Measurements from ENCODE around the gene ALDH1A1. TPM values are rescaled to one million over a fixed set of nuclear protein-coding genes. Genes with fewer than 3 reads are reported as not detected.

Gene ALDH1A1
- polyA plus RNA-seq, 2 donors, result 22.9 to 37.8 TPM

DNA sequence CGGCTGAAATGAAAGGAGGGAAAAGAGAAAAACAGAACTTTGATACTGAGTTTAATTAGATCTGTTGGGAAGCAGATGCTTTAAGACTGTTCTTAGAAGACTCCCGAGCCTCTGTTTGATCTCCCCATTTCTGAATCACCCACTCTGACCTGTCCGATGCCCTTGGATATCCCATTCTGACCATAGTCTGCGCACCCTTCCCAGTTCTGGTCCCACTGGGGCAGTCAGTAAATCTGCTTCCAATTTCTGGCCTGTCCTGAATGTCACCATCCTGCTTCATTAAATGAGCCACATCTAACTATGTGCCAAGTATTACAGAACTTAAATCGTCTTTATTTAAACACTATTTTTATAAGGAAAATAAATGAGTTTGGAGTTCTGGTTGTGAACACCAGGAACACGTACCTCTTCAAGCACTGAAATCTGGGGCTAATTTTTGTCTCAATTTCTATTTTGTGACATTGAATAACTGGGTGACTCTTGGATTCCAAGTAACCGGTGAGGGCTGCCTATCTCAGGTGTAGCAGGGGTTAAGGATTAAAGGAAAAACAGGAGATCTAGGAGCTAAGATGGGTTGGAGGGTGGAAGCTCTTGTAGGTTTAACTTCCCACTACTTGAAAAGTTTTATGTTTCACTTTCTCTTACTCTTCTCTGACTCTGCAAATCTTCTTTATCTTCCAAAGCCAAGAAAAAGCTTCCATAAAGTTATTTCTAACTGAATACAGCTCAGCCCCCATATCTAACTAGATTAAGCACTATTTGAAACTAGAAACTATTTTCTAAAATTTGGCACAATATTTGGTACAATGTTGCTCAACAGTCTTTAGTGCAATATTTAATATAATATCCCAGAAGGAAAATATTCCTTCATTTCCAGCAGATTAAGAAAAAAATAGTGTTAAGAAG, 40.1 kb downstream of the ALDH1A1 start:
- no peaks in the 10 kb centered on the region for H3K9me3 ChIP-seq (ENCODE audit: control insufficient read depth in 2 of 2, insufficient read depth in 1 of 2, low read depth in 1 of 2, low read length in 1 of 2)
- H3K36me3 ChIP-seq (ENCODE audit: control insufficient read depth in 2 of 2, insufficient read depth in 2 of 2, low read length in 1 of 2), result no peaks in the 10 kb centered on the region
- H3K27ac ChIP-seq (ENCODE audit: low read depth in 2 of 2, low read length in 1 of 2), result no peak overlapping the region
- H3K4me1 ChIP-seq (ENCODE audit: control insufficient read depth in 2 of 2, insufficient read depth in 2 of 2, low read length in 1 of 2), result no peaks in the 10 kb centered on the region
- no peak overlapping the region for H3K4me3 ChIP-seq (ENCODE audit: low read depth in 1 of 2, low read length in 2 of 2)
- WGBS, 2 donors, result 86% methylated on average over 7 of the region's 7 CpGs
- H3K27me3 ChIP-seq (ENCODE audit: control insufficient read depth in 1 of 2, insufficient read depth in 2 of 2, low read length in 2 of 2), result no peaks in the 10 kb centered on the region

DNA sequence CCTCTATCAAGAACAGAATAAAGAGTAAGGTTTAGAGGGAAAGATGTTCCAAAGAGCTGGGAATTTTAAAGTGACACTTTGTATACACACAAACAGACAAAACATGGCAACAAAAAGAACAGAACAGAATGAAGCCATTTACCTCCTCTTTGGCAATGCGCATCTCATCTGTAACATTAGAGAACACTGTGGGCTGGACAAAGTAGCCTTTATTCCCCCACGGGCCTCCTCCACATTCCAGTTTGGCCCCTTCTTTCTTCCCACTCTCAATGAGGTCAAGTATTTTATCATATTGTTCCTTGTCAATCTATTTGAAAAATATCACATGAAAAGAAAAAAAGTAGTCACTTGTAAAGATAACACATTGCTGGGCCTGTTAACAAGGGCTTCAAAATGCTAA, 41.0 kb downstream of the ALDH1A1 start:
- Histone ChIP-seq H3K4me1 (ENCODE audit: control insufficient read depth in 2 of 2, insufficient read depth in 2 of 2, low read length in 1 of 2) (no peaks in the 10 kb centered on the region), H3K27ac (ENCODE audit: low read depth in 2 of 2, low read length in 1 of 2) (no peak overlapping the region)
- 73 to 87% methylated on average over 2 of the region's 2 CpGs for WGBS, 2 donors

DNA sequence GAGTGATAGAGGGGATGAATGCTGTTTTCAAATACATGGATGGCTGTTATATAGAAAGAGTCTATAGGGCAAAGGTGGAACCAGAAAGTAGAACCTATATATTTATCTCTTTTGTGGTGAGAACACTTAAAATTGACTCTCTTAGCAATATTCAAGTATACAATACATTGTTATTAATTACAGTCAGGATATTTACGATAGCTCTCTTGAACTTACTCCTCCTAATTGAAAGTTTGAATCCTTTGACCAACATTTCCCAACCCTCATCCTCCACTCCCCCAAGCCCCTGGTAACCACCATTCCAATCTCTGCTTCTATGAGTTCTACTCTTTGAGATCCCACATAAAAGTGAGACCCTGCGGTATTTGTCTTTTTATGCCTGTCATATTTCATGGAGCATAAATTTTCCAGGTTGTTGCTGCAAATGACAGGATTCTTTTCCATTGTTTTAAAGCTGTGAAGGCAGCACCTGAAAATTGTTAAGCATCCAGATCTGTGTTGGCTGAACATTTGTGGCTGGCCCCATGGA, 41.5 kb downstream of the ALDH1A1 start:
- Histone ChIP-seq H3K27ac (ENCODE audit: low read depth in 2 of 2, low read length in 1 of 2) (no peak overlapping the region), H3K4me1 (ENCODE audit: control insufficient read depth in 2 of 2, insufficient read depth in 2 of 2, low read length in 1 of 2) (no peaks in the 10 kb centered on the region)

More for the DNA sequence above, 41.0 kb downstream of the ALDH1A1 start:
- H3K36me3 ChIP-seq (ENCODE audit: control insufficient read depth in 2 of 2, insufficient read depth in 2 of 2, low read length in 1 of 2), result no peaks in the 10 kb centered on the region
- H3K9me3 ChIP-seq (ENCODE audit: control insufficient read depth in 2 of 2, insufficient read depth in 1 of 2, low read depth in 1 of 2, low read length in 1 of 2), result no peaks in the 10 kb centered on the region
- no peaks in the 10 kb centered on the region for H3K27me3 ChIP-seq (ENCODE audit: control insufficient read depth in 1 of 2, insufficient read depth in 2 of 2, low read length in 2 of 2)
- H3K4me3 ChIP-seq (ENCODE audit: low read depth in 1 of 2, low read length in 2 of 2), result no peak overlapping the region

DNA sequence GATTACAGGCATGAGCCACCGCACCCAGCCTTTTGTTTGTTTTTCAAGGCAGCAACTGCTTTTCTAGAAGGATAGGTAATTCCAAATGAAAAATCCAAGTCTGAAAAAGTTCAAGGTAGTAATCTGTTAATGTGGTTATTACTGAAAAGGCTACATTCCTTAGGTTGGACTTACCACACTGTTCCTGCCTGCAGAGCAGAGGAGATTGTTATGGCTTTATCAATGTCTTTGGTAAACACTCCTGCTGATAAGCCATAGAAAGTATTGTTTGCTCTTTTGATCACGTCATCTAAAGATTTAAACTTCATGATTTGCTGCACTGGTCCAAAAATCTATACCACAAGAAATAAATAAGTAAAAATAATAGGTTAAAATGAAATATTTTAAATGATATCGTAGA, 43.4 kb downstream of the ALDH1A1 start:
- H3K27me3 ChIP-seq (ENCODE audit: control insufficient read depth in 1 of 2, insufficient read depth in 2 of 2, low read length in 2 of 2), result no peaks in the 10 kb centered on the region
- H3K36me3 ChIP-seq (ENCODE audit: control insufficient read depth in 2 of 2, insufficient read depth in 2 of 2, low read length in 1 of 2), result no peaks in the 10 kb centered on the region
- 81 to 93% methylated on average over 3 of the region's 3 CpGs for WGBS, 2 donors
- H3K4me3 ChIP-seq (ENCODE audit: low read depth in 1 of 2, low read length in 2 of 2), result no peak overlapping the region
- no peaks in the 10 kb centered on the region for H3K4me1 ChIP-seq (ENCODE audit: control insufficient read depth in 2 of 2, insufficient read depth in 2 of 2, low read length in 1 of 2)
- no peaks in the 10 kb centered on the region for H3K9me3 ChIP-seq (ENCODE audit: control insufficient read depth in 2 of 2, insufficient read depth in 1 of 2, low read depth in 1 of 2, low read length in 1 of 2)
- H3K27ac ChIP-seq (ENCODE audit: low read depth in 2 of 2, low read length in 1 of 2), result no peak overlapping the region

More for the DNA sequence above, 41.5 kb downstream of the ALDH1A1 start:
- 93 to 94% methylated on average over 2 of the region's 2 CpGs for WGBS, 2 donors
- Histone ChIP-seq H3K4me3 (ENCODE audit: low read depth in 1 of 2, low read length in 2 of 2) (no peak overlapping the region), H3K9me3 (ENCODE audit: control insufficient read depth in 2 of 2, insufficient read depth in 1 of 2, low read depth in 1 of 2, low read length in 1 of 2) (no peaks in the 10 kb centered on the region), H3K27me3 (ENCODE audit: control insufficient read depth in 1 of 2, insufficient read depth in 2 of 2, low read length in 2 of 2) (no peaks in the 10 kb centered on the region), H3K36me3 (ENCODE audit: control insufficient read depth in 2 of 2, insufficient read depth in 2 of 2, low read length in 1 of 2) (no peaks in the 10 kb centered on the region)

DNA sequence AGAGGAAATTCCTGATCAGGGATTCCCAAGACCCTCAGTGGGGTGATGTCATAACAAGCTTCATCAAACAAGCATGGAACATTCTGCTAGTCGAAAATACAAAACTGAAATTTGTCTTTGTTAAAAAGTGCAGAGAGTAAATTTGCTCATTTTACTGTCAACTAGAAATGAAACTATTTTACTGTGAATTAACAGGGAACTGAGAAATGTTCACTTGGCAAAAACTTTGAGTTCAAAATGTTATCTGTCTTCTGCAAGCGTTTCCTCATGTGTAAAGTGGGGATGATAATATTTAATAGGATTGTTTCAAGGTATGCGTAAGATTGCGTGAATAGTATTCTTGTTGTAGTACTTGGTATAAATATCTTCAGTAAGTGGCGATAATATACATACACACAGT, 45.4 kb downstream of the ALDH1A1 start:
- Histone ChIP-seq H3K27ac (ENCODE audit: low read depth in 2 of 2, low read length in 1 of 2) (no peak overlapping the region), H3K4me1 (ENCODE audit: control insufficient read depth in 2 of 2, insufficient read depth in 2 of 2, low read length in 1 of 2) (no peaks in the 10 kb centered on the region), H3K36me3 (ENCODE audit: control insufficient read depth in 2 of 2, insufficient read depth in 2 of 2, low read length in 1 of 2) (no peaks in the 10 kb centered on the region), H3K27me3 (ENCODE audit: control insufficient read depth in 1 of 2, insufficient read depth in 2 of 2, low read length in 2 of 2) (no peaks in the 10 kb centered on the region), H3K9me3 (ENCODE audit: control insufficient read depth in 2 of 2, insufficient read depth in 1 of 2, low read depth in 1 of 2, low read length in 1 of 2) (no peaks in the 10 kb centered on the region), H3K4me3 (ENCODE audit: low read depth in 1 of 2, low read length in 2 of 2) (no peak overlapping the region)
- WGBS, 2 donors, result 75 to 84% methylated on average over 5 of the region's 5 CpGs

DNA sequence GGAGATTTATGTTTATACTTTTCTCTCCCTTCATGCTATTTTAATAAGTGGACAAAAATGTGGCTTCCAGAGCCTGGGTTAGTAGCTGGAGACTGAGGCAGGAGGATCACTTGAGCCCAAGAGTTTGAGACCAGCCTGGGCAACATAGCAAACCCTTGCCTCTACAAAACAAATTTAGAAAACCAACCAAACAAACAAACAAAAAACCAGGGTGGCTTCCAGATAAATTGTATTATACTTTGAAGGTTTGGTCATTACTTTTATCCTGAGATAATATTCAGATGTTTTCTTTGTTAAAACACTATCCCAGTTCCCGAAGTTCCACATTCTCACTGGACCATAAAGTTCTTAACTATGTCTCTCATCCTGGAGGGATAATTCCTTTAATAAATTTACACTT, 46.0 kb downstream of the ALDH1A1 start:
- Histone ChIP-seq H3K27me3 (ENCODE audit: control insufficient read depth in 1 of 2, insufficient read depth in 2 of 2, low read length in 2 of 2) (no peaks in the 10 kb centered on the region), H3K9me3 (ENCODE audit: control insufficient read depth in 2 of 2, insufficient read depth in 1 of 2, low read depth in 1 of 2, low read length in 1 of 2) (no peaks in the 10 kb centered on the region), H3K36me3 (ENCODE audit: control insufficient read depth in 2 of 2, insufficient read depth in 2 of 2, low read length in 1 of 2) (no peaks in the 10 kb centered on the region), H3K27ac (ENCODE audit: low read depth in 2 of 2, low read length in 1 of 2) (no peak overlapping the region), H3K4me3 (ENCODE audit: low read depth in 1 of 2, low read length in 2 of 2) (no peak overlapping the region), H3K4me1 (ENCODE audit: control insufficient read depth in 2 of 2, insufficient read depth in 2 of 2, low read length in 1 of 2) (no peaks in the 10 kb centered on the region)
- WGBS, 2 donors, result 51 to 70% methylated on average over 1 of the region's 1 CpG

DNA sequence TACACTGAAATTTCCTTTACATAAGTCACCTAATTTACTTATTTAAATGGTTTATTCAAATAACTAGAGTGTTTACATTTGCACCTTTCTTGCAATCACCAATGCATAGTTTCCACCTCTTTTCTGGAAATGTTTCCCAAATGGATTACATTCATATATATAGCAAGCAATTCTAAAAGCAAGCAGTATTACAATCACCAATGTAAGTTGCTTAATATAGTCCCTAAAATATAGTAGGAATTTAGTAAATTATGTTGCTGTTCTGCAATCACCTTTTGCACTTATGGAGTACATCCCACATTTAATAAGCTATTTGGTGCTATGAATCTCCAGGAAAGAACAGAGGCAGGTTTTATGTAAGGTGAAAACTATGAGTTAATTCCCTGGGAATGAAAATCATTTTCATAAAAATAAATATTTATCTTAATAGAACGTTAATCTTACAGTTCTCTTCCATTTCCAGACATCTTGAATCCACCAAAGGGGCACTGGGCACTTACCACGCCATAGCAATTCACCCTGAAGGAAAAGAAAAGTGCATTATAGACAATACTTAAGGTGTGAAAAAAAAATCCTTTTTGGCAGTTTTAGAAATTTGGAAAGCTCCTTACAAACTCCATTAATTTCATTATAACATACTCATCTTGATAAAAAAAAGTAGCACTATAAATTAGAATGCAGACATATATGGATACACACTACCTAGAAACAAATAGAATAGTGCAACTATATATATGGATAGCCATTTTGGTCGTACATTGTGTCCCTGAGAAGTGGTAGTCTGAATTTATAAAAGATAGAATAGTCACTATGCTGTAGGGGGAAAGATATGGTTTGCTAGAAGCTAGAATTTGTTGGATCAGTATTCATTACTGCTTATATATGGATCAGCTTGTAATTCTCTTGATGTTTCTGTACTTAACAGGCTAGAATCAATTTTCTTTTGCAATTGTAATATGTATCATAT, 47.1 kb downstream of the ALDH1A1 start:
- Histone ChIP-seq H3K36me3 (ENCODE audit: control insufficient read depth in 2 of 2, insufficient read depth in 2 of 2, low read length in 1 of 2) (no peaks in the 10 kb centered on the region), H3K4me1 (ENCODE audit: control insufficient read depth in 2 of 2, insufficient read depth in 2 of 2, low read length in 1 of 2) (no peaks in the 10 kb centered on the region), H3K4me3 (ENCODE audit: low read depth in 1 of 2, low read length in 2 of 2) (no peak overlapping the region), H3K27ac (ENCODE audit: low read depth in 2 of 2, low read length in 1 of 2) (no peak overlapping the region), H3K9me3 (ENCODE audit: control insufficient read depth in 2 of 2, insufficient read depth in 1 of 2, low read depth in 1 of 2, low read length in 1 of 2) (no peaks in the 10 kb centered on the region), H3K27me3 (ENCODE audit: control insufficient read depth in 1 of 2, insufficient read depth in 2 of 2, low read length in 2 of 2) (no peaks in the 10 kb centered on the region)
- 63 to 75% methylated on average over 3 of the region's 3 CpGs for WGBS, 2 donors

DNA sequence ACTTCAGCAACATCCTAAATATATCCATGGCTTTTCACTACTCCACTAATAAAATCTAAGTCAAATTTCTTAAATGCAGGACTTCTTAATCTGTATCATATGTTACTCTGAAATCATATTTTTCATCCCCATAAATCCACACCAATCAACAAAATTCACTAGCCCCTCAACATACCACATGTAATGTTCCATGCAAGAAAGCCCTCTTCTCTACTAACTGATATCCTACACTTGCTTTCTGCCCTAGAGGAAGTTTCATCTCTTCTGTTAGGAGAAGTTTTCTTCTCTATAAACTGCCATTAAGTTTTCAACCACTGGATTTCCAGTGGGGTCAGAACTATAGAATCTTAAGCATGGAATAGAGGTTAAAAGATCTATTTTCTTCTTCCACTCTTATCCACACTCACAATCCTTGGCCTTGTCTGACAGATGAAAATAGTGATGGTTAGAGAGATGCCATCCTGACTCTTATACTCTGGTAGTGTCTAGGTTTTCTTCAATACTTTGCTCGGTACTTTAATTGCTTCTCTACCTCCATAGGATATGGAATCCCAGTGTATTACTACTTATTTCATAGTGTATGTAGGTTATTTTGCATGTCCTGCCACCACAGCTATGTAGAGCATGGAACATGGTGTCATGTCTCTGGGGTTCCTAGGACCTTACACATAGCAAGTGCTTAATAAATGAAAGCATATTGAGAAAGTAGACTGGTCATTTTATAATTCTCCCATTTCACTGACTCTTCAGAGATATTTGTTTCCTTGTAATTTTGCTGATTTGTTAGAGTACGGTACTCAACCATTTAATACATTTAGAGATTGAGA, 48.4 kb downstream of the ALDH1A1 start:
- no peaks in the 10 kb centered on the region for H3K27me3 ChIP-seq (ENCODE audit: control insufficient read depth in 1 of 2, insufficient read depth in 2 of 2, low read length in 2 of 2)
- WGBS, 2 donors, result 91 to 95% methylated on average over 2 of the region's 2 CpGs
- no peaks in the 10 kb centered on the region for H3K9me3 ChIP-seq (ENCODE audit: control insufficient read depth in 2 of 2, insufficient read depth in 1 of 2, low read depth in 1 of 2, low read length in 1 of 2)
- H3K4me1 ChIP-seq (ENCODE audit: control insufficient read depth in 2 of 2, insufficient read depth in 2 of 2, low read length in 1 of 2), result no peaks in the 10 kb centered on the region
- H3K4me3 ChIP-seq (ENCODE audit: low read depth in 1 of 2, low read length in 2 of 2), result no peak overlapping the region
- no peaks in the 10 kb centered on the region for H3K36me3 ChIP-seq (ENCODE audit: control insufficient read depth in 2 of 2, insufficient read depth in 2 of 2, low read length in 1 of 2)
- H3K27ac ChIP-seq (ENCODE audit: low read depth in 2 of 2, low read length in 1 of 2), result no peak overlapping the region

DNA sequence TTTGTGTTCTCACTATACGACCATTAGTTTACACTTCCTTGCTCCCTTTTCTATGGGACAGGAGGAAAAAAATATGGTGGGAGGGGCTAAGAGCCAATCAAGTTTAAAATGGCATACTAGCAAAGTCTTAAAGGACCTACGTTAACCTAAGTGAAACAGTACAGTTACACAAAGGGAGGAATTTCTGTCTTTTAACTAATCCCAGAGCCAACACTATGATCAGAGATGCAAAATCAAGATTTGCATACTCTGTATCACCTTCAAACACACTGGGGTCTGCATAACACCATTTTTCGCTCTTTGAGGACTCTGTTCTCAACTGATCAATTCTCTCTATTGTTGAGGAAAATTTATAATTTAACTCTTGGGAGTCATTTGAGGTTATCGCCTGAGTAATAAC, 49.8 kb downstream of the ALDH1A1 start:
- H3K4me1 ChIP-seq (ENCODE audit: control insufficient read depth in 2 of 2, insufficient read depth in 2 of 2, low read length in 1 of 2), result no peaks in the 10 kb centered on the region
- no peak overlapping the region for H3K4me3 ChIP-seq (ENCODE audit: low read depth in 1 of 2, low read length in 2 of 2)
- H3K27me3 ChIP-seq (ENCODE audit: control insufficient read depth in 1 of 2, insufficient read depth in 2 of 2, low read length in 2 of 2), result no peaks in the 10 kb centered on the region
- 89% methylated on average over 4 of the region's 4 CpGs for WGBS, 2 donors
- no peak overlapping the region for H3K27ac ChIP-seq (ENCODE audit: low read depth in 2 of 2, low read length in 1 of 2)
- H3K9me3 ChIP-seq (ENCODE audit: control insufficient read depth in 2 of 2, insufficient read depth in 1 of 2, low read depth in 1 of 2, low read length in 1 of 2), result no peaks in the 10 kb centered on the region
- no peaks in the 10 kb centered on the region for H3K36me3 ChIP-seq (ENCODE audit: control insufficient read depth in 2 of 2, insufficient read depth in 2 of 2, low read length in 1 of 2)
